Fibroblast of skin of left quadriceps (primary cell): ENCODE measurements around the gene ATAD3C.
A peak's percentile ranks its signal among the peaks of the same experiment; 100 is the strongest.

Experiments used
- DNase-seq, 2 experiments: peaks; one replicate each; pipeline ENCODE4 v3.0.0-alpha.2; 2013; ENCODE audit warnings: low read depth in 2 of 2

The ATAD3C gene

GRCh38 chr1:1431845-1432273, 17.6 kb upstream of the ATAD3C start:
- DNase-seq: no peak

DNA sequence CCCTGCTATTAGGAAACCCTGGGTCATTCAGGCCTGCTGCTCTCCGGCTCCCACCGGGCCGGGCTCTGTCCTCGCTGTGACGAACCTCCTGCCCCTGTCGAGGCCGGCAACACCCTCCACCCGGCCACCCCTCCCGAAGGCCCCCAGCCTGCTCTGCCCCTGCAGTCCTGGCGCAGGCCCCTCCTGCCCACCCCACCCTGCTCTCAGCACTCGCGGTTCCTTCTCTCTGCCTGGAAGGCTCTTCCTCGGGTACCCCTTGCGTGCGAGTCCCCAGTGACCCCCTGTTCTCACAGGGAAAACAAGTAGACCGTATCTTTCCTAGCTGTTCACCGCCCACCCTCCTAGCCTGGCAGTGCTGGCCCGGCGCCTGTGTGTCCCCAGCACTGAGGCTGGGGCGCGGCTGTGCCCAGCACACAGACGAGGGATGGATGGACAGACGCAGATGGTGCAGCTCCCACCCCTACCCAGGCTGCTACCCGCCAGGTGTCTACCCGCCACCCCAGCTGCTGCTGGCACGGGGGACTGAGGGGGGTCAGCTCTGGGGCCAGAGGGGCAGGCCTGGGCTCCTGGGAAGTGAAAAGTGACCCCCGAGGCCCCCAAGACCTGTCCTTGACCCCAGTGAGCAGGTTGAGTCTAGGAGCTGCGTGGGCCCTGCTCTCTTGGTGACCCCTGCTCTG, 17.1 kb upstream of the ATAD3C start:
- no peak for DNase-seq

DNA sequence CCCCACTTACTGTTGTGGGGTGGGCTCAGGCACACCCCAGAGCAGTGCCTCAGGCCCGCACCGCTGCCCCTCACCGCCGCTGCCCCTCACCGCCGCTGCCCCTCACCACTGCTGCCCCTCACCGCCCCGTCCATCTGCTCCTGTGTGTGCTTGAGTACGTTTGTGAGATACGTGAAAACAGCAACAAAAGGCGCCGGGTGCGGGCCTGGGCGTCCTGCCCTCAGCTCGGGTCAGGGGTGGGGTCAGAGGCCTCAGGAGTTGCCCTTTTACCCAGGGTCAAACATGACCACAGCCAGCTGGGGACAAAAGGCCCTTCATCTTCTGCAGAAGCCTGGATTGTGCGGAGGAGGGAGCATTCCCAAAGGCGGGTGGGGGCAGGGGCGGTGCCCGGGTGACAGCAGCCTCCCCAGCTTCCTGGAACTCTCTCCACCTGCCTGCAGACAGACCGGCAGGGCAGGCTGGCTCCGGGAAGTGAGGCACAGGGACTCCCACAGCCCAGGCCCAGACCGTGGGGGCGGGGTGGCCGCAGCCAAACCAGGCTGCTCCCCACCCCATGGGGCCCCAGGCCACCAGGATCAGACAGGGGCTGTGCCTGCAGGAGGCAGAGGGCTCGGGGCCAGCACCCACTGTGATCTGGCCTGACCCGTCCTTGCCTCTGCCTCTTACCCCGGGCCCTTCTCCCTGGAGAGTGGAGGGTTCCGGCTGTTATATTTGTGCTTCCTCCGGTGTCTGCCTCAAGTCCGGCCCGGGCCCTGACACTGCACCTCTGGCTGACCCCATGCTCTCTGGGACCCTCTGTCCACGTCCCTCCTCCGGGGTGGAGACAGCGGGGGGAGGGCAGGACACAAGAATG, 16.3 kb upstream of the ATAD3C start:
- no peak for DNase-seq

- DNase-seq: no peak
These were observed 15.7 kb upstream of the ATAD3C start for GRCh38 chr1:1433804-1434130.

DNA sequence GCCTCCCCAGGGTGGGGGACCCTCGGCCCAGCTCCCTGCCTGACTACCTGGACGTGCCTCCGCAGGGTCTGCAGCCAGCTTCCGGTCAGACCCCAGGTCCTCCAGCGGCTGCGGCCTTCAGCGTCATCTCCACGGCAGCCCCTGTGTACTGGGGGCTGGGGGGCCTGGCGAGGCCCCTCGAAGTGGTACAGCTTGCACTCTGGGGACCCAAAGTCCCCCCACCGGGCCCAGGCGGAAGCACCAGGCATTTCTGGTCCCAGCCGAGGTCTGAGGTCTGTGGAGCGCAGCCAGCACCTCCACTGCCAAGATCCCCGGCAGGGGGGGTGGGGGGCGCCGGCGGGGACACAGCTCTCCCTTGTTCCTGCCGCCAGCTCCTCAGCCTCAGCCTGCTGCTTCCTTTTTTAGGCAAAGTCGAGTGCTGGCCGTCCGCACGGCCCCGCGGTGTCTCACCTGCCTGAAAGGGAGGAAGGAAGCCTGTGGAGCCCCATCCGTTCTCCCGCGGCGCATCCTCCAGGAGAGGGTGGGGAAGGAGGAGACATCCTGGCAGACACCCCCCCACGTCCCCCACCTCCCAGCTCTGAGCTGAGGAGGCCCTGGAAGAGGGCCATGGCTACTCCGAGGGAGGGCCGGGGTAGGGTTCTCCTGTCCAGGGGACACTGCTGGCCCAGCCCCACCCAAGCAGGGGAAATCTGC, 15.2 kb upstream of the ATAD3C start:
- no peak for DNase-seq

DNA sequence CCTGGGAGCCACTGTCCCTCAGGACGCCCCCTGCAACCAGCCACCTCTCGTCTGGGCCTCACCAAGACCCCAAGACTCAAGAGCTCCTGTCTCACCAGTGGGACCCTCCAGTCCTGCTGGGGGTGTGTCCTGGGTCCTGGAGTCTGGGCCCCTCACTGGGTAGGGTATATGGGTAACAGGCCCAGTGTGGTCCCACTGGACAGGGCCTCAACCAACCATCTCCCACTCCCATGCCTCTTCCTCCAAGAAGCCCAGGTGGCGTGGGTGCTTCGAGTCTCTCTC, 14.7 kb upstream of the ATAD3C start:
- DNase-seq: no peak

GRCh38 chr1:1435106-1435903, 14.2 kb upstream of the ATAD3C start, which contains the start of gene VWA1:
Gene VWA1, plus strand, starts transcription at chr1:1435690. Its CDS starts 59 bp downstream, at chr1:1435749.
- peak; percentile 39 to 44 for DNase-seq

GRCh38 chr1:1435911-1436629, 13.4 kb upstream of the ATAD3C start:
- DNase-seq: no peak

DNA sequence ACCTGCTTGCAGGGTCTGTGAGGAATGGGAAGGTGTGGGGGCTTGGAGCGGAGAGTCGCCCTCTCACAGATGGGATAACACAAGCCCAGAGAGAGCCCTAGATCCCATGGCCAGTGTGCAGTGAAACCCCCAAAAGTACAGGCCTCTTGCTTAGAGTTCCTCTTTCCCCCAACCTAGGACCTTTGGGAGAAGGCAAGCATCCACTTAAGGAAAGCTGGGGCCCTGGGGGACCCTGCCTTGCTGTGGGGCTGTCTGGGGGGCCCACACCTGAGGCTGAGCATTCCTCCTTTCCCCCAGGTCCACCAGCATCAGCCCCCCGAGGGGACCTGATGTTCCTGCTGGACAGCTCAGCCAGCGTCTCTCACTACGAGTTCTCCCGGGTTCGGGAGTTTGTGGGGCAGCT, 12.9 kb upstream of the ATAD3C start:
- DNase-seq: no peak

DNA sequence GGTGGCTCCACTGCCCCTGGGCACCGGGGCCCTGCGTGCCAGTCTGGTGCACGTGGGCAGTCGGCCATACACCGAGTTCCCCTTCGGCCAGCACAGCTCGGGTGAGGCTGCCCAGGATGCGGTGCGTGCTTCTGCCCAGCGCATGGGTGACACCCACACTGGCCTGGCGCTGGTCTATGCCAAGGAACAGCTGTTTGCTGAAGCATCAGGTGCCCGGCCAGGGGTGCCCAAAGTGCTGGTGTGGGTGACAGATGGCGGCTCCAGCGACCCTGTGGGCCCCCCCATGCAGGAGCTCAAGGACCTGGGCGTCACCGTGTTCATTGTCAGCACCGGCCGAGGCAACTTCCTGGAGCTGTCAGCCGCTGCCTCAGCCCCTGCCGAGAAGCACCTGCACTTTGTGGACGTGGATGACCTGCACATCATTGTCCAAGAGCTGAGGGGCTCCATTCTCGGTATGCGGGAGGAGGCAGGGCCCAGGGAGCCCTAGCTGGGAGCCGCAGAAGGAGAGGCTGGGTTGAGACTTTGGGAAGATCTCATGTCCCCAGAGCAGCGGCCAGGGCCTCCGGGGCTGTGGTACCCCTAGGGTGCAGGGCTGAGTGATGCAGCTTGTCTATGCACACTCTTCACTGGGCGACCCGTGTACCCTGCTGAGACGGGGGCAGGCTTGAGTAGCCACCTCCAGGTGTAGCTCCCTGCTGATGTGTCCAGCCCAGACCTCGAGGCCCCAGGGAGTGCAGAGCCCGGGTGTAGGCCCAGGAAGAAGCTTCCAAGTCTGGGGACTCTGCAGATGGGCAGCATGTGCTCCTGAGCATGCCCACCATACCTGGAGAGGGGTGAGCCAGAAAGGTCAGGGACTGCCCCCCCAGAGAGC, 12.2 kb upstream of the ATAD3C start:
- DNase-seq: no peak

DNA sequence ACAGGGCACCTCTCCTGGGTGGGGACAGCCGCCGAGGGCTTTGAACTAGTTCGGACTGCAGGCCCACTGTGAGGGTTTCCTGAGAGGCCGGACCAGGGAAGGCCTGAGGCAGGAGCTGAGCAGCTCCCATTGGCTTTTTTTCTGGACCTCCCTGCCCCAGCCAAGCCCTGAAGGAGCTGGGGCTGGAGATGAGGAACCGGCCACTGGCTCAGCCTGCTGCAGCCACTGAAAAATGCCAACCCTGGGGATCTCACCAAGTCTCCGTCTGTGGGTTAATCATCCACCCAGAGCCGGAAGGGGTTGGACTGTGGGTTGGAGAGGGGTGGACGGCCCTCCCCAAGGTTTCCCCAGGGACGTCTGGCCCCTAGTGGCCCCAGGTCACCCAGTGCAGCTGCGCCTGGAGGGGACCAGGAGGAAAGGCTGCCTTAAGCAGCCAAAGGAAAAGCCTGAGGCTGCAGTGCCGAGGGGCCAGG, 11.5 kb upstream of the ATAD3C start:
- DNase-seq: no peak

DNA sequence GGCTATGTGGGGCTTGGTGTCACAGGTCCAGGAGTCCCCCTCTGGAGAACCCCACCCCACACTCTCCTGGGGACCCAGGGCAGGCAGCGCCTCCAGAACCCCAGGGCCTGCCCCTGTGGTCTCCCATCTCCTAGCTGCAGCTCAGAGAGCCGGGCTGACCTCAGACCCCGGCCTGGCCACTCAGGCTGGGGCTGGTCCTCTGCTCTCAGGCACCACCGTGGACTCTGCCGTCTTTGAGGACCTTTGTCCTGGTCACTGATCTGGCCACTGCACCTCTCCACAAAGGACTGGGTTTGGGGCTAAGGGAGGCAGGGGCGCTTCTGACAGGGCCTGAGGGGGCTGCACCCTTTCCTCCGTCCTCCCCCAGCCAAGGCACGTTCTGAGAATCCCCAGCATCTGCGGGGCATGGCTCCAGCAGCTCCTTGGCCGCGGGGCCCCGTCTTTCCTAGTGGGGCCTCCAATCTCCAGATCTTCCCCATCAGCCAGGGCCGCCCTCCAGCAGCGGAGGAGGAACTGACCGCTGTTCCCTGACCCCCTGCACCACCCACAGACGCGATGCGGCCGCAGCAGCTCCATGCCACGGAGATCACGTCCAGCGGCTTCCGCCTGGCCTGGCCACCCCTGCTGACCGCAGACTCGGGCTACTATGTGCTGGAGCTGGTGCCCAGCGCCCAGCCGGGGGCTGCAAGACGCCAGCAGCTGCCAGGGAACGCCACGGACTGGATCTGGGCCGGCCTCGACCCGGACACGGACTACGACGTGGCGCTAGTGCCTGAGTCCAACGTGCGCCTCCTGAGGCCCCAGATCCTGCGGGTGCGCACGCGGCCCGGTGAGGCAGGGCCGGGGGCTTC, 10.7 kb upstream of the ATAD3C start:
- DNase-seq: no peak

GRCh38 chr1:1439546-1440261, 9.8 kb upstream of the ATAD3C start:
- no peak for DNase-seq

- DNase-seq: no peak
These were observed 9.1 kb upstream of the ATAD3C start for GRCh38 chr1:1440262-1441001.

DNA sequence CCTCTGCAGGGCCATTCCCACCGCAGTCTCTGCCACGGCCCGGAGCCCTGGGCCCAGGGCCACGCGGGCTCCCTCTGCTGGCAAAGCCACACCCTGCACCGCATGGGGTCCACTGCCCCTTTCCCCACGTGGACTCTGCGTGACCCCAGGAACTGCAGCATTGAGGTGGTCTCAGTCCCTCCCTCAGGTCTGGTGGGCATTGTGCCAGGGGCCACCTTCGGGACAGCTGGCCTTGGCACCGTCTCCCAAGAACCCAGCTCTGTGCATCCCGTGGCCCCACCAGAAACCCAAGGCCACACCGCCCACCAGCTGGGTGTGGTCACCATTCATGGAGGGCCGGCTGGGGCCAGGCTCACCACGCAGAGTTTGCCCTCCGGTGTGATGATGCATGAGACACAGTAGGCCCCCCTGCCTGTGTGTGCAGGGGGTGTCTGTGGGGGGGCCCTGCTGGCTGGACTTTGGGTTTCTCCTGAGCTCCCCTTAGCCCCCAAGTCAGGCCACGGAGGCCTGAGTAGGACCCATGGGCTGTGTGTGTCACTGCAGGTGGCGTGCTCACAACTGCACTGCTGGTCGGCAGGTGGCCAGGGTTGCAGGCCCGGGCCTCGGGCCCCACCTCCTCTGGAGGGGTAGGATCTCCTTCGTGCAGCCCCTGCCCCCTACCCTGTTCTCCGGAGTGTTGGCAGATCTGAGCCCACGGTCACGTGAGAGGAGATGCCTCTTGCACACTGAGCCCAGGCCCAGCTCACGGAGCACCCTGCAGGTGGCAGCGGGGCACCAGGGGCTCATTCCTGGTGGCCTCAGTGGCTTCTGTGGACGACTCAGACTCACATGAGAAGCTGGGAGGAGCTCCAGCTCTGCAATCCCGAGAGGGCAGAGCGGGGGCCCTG, 8.2 kb upstream of the ATAD3C start:
- no peak for DNase-seq

GRCh38 chr1:1442069-1442770, 7.3 kb upstream of the ATAD3C start:
- no peak for DNase-seq
